HG02759 (cell line): ENCODE data around the gene C6.

Experiments
- ATAC-seq: cut with Tn5 transposase; IDR thresholded peaks from one replicate; pipeline ENCODE4 v1.9.1; 2021; ENCODE audit warnings: mild to moderate bottlenecking, moderate library complexity; ENCODE audit not compliant: unreplicated experiment

The C6 gene

DNA sequence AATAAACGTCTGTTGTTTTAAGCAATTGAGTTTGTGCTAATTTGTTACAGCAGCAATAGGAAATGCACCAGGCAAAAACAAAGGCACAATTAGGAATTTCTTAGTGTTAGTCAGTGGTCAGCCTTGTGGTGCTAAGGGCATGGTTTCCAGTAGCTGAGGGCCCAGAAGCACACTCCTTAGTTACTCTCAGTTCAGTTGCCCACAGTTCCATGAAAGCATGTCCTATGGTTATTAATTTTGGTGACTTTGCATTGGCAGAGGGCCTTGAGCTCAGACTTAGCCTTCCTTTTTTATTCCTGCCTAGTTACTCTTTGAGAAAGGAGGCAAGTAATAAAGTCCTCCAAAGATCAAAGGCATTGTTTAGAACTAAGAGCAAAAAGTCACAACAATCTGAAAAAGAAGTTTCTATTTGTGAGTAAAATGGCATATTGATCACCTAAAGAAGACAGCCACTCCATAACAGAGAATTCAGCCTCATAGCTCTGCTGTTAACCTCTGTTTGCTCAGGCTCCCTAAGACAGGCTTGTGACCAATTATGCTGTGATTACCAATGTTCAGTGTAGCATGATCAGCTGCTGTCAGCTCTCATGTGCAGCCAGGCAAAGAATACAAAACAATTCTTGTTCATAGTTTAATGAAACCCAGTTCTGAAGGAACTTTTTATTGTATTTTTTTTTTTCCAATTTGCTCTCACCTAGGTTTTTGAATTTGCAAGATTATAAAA is 85.2 kb downstream of the C6 start:
- no peak for ATAC-seq

DNA sequence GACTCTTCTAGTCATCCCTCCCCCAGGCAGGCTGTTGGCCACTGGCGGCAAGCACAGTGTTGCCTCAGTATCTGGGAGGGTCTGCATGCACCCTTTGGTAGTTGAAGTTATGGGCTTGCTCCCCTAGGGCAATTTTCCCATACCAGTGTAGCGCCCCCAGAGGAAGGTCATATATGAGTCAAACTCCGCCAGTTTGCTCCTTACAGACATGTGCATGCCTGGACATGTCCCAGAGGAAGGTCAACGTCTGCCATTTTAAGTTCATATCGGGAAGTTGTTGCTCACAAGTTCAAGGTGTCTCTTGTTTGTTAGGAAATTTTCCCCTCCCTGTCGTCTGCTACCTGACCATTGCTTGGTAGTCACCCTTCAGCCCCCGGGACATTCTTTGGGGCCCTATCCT is 90.9 kb downstream of the C6 start:
- ATAC-seq: no peak

DNA sequence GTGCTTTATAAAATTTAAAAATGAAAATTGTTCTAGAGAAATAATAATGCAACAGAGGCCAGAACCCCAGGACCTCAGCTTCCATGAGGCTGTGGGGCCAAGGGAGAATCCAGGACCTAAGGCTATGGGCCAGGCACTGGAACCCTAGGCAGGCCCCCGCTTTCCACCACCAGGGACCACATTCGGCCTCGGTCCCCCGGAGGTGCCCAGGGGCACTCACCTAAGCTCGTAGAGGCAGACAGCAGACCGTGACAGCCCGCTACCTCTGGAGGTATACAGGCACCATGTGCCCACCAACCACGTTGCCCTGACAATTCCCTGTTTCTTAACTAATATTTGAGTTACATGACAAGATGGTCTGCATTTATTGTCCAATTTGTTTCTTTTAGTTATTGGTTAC is 92.7 kb downstream of the C6 start:
- no peak for ATAC-seq

DNA sequence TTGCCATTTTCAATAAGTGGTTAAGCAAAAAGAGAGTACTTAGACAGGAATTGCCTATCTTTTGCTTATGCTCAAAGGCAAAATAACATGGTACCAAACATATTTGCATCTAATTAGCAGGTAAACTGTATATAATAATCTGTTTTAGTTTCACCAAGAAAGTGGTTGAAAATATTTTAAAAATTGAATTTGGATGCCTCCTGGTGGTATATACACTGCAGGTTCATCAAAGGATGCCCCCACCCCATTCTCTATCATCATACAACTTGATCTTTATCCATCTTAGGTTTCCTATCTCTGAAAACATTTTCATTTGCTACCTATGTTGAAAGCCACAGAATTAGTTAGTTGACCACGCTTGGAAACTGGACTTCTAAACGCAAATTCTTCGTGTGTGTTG is 95.2 kb downstream of the C6 start:
- ATAC-seq: no peak

DNA sequence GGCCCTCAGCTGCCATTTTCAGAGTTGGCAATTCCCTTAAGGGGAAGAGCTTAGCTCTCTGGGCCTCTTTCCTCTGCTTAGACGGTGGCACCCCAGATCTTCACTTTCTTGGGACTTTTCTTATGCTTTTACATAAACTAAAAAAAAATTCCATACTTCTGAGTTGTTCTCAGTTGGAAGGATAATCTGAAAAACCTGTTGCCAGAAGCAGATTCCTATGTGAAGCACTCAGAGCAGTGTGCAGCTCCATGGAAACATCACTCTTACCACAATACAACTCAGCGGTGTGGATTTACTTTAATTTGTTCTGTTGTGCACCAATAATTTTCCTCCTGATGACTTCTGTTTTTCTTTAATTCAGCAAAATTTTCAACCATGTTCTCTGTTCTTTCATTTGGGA is 98.1 kb downstream of the C6 start:
- no peak for ATAC-seq

DNA sequence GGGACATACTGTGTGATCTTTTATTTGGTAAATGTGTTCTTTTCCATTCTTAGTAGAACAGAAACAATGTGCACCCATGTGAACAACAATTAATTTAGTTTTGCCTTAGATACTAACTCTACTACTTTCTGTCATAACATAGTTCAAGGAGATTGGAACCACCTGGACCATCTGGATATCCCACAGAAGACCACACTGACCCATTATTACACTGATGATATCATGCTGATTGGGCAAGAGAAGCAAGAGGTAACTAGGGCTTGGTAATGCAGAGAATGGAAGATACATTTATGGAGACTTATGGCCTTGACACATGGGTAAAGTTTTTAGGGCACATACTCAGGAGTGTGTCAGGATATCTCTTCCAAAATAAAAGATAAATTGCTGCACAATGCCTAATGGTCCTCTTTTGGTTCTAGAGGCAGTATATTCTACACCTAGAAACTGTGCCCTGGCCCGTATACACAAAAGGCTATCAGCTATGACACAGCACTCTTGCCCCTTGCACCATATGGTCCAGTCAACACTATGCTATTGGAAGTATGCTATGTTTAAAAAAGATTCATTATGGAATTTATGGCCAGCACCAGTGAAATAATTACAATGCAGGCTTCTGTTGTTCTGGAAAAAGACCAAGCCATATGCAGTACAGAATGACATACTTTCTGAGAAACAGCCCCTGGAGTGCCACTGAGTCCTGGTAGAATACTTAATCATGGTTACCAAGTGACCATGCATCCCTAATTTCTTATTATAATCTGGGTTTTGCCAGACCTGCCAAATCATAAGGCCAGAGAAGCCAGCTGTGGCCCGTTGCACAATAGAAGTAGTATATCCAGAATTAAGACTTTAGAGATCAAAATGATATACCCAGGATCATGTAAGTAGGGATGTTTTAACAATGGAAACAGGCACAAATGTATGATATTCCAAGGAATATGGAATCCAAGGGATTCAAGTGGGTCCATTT is 100.6 kb downstream of the C6 start:
- ATAC-seq: no peak

DNA sequence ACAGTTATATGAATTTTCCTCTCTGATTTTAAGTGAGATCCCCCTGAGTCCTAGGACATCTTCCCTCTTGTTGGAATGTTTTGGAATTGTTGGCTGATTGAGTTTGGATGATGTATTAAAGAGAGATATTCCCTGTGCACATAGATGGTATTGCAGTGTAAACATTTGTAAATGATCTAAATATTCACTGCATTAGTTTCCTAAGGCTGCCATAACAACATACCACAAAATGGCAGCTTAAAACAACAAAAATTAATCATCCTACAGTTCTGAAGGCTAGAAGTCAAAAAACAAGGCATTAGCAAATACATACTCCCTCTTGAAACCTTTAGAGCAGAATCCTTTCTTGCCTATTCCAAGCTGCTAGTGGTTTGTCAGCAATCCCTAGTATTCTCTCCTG is 104.1 kb downstream of the C6 start:
- ATAC-seq: no peak

DNA sequence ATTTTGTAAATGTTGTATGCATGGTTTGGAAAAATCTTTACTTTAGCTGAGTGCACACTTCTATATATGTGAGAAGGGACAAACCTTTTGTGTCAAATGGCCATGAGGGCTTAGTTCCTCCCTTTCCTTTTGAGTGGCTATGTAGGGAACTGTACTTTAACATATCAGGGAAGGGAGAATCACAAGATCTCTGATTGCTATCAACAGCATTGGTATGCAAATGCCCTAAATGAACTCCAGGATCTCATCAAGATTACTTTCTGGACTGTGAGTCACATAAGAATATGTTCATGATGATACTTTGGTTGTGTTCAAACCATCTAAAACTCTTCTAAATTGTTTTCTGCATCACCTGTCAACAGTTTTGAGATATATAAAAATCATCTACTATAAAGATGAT is 111.0 kb downstream of the C6 start:
- ATAC-seq: no peak

DNA sequence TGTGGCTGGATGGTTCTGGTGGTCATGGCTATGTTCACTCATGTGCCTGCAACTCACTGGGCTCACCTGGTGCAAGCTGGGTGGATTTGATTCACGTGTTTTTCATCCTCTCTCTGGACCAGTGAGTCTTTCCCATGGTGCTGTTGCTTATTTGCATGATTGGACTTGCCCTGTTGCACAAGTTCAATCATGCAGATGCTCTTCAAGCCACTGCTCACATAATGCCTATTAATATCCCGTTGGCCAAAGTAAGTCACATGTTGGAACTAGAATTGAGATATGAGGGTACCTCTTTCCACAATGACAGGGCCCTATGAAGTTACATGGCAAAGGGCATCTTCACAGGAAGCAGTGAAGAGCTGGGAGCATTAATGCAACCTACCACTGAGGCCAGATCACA is 115.7 kb downstream of the C6 start:
- no peak for ATAC-seq

DNA sequence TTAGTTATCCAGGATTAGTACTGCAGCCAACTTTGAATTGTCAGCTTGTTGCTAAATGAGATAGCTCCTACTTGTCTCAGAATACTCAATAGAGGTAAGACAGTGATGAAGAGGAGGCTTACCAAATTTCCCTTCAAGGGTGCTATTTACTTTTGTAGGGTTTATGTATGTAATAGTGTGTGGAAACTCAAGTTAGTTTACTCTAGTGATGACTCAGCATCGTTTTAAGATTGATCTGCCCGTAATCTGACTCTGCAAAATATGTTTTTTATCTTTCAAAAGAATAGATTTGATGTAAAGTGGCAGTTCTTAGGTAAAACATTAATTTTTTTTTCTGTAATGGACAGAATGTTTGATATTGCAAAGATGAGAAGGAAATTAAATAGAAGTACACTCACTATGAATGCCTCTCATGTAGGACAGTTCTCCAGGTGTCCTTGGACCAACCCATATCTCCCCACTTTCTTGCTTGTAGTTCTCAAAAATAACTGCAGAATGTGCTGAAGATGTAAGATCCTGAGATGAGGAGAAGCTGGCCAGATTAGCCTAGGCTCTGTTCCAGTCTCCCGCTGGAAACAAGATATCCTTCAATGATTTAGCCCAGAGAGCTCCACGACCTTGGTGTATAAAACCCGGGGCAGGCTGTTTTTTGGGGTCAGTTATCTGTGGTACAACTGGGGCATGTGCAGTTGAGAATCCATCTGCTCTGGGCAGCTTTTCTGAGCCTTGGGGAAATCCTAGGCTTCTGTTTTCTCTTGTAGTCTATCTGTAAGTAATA is 117.8 kb downstream of the C6 start:
- no peak for ATAC-seq

DNA sequence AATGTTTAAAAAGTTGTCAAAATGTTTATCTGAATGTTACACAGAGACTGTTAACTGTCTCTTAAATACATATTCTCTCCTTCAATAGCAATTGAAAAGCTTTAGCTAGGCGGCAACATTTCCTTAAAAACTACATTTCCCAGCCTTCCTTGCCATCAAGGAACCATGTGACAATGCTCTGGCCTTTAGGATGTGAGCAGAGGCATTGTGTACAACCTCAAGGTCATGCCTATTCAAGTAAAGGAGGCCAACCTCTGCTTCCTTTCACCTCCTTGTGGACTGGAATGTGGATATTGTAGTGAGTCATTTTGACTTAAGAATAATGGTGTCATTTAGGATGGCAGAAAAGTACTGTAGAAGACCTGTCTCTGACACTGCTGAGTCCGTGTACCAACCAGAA is 118.5 kb downstream of the C6 start:
- no peak for ATAC-seq

DNA sequence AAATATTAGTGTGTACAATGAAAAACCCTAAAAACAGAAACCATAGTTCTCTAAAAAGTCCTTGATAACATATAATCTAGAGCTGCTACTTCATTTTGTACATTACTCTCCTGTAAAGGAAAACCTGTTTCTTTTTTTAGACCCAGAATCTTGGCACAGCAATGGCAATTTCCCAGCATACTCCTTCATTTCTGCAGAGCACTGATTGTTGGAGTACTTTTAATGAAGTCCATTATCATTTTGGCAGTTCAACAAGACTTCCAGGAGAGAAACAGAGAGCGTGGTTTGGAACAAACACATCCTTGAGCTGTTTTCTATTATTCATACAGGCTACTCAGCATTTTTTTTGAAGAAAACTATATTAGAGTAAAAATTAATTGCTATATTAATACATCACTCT is 119.5 kb downstream of the C6 start:
- ATAC-seq: no peak
